Measurements from ENCODE around the gene U2AF1. TPM values are rescaled to one million over a fixed set of nuclear protein-coding genes. Genes with fewer than 3 reads are reported as not detected.
"Not testable (repeated sequence)": the region's sequence is repeated elsewhere in the genome, so short reads cannot be mapped to it uniquely, and the experiment has no call there.

Gene U2AF1
- total RNA-seq, 2 experiments from 2014 or later = 60.8 to 75.0 TPM

DNA sequence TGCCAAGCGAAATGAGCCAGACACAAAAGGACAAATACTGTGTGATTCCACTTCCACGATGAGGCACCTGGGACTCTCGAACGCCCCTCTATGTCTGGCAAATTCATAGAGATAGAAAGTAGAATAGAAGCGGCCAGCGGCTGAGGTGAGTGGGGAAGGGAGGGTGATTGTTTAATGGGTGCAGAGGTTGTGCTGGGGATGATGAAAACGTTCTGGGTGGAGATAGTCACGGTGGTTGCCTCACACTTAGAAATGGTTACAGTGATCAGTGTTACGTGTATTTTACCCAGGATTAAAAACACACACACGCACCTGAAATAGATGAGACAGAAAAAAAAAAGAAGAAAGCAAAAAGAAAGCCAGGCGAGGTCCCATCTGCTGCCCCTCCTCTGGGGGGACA, 34.6 kb downstream of the U2AF1 start:
- DNase-seq (ENCODE audit: low spot score); H3K9me3 ChIP-seq (ENCODE audit: low read length); H3K4me2 ChIP-seq (ENCODE audit: low read length); H4K20me1 ChIP-seq (ENCODE audit: insufficient read depth, low read length); POLR2A ChIA-PET; H3K4me3 ChIP-seq (ENCODE audit: low read depth, low read length, poor library complexity, severe bottlenecking); H2AFZ ChIP-seq (ENCODE audit: low read length); H3K79me2 ChIP-seq (ENCODE audit: insufficient read depth, low read depth, low read length); intact Hi-C loops (cut with micrococcal nuclease; ENCODE audit: unreplicated experiment); H3K9me2 ChIP-seq (ENCODE audit: insufficient read depth, low read length); H3K27ac ChIP-seq (ENCODE audit: low read depth, low read length, poor library complexity, severe bottlenecking); CTCF ChIA-PET (ENCODE audit: unreplicated experiment); H3K4me1 ChIP-seq (ENCODE audit: insufficient read depth, low read length, poor library complexity, severe bottlenecking); H3K36me3 ChIP-seq (ENCODE audit: insufficient read depth, low read length): not testable (repeated sequence)
- BruUV-seq (replicated peaks) = TSS peak; percentile 48

- BruUV-seq (replicated peaks); H3K36me3 ChIP-seq (ENCODE audit: insufficient read depth, low read length); H3K27ac ChIP-seq (ENCODE audit: low read depth, low read length, poor library complexity, severe bottlenecking); DNase-seq (ENCODE audit: low spot score); H3K4me2 ChIP-seq (ENCODE audit: low read length); intact Hi-C loops (cut with micrococcal nuclease; ENCODE audit: unreplicated experiment); H3K4me3 ChIP-seq (ENCODE audit: low read depth, low read length, poor library complexity, severe bottlenecking); H2AFZ ChIP-seq (ENCODE audit: low read length); H4K20me1 ChIP-seq (ENCODE audit: insufficient read depth, low read length); H3K4me1 ChIP-seq (ENCODE audit: insufficient read depth, low read length, poor library complexity, severe bottlenecking); H3K79me2 ChIP-seq (ENCODE audit: insufficient read depth, low read depth, low read length); POLR2A ChIA-PET; H3K9me3 ChIP-seq (ENCODE audit: low read length); H3K9me2 ChIP-seq (ENCODE audit: insufficient read depth, low read length); CTCF ChIA-PET (ENCODE audit: unreplicated experiment): not testable (repeated sequence)
Observed at GRCh38 chr21:43069682-43070081, 37.7 kb downstream of the U2AF1 start.

GRCh38 chr21:43068065-43068464, 39.3 kb downstream of the U2AF1 start:
- POLR2A ChIA-PET = not testable (repeated sequence)
- TSS peak; percentile 69 for BruUV-seq (replicated peaks)

GRCh38 chr21:43066690-43067089, 40.7 kb downstream of the U2AF1 start:
- POLR2A ChIA-PET; BruUV-seq (replicated peaks): not testable (repeated sequence)

More at GRCh38 chr21:43068065-43068464, 39.3 kb downstream of the U2AF1 start:
- H3K4me1 ChIP-seq (ENCODE audit: insufficient read depth, low read length, poor library complexity, severe bottlenecking); intact Hi-C loops (cut with micrococcal nuclease; ENCODE audit: unreplicated experiment); CTCF ChIA-PET (ENCODE audit: unreplicated experiment); H3K4me2 ChIP-seq (ENCODE audit: low read length); H3K27ac ChIP-seq (ENCODE audit: low read depth, low read length, poor library complexity, severe bottlenecking); H3K9me3 ChIP-seq (ENCODE audit: low read length); H3K9me2 ChIP-seq (ENCODE audit: insufficient read depth, low read length); H3K4me3 ChIP-seq (ENCODE audit: low read depth, low read length, poor library complexity, severe bottlenecking); H3K36me3 ChIP-seq (ENCODE audit: insufficient read depth, low read length); H4K20me1 ChIP-seq (ENCODE audit: insufficient read depth, low read length); DNase-seq (ENCODE audit: low spot score); H2AFZ ChIP-seq (ENCODE audit: low read length); H3K79me2 ChIP-seq (ENCODE audit: insufficient read depth, low read depth, low read length): not testable (repeated sequence)

DNA sequence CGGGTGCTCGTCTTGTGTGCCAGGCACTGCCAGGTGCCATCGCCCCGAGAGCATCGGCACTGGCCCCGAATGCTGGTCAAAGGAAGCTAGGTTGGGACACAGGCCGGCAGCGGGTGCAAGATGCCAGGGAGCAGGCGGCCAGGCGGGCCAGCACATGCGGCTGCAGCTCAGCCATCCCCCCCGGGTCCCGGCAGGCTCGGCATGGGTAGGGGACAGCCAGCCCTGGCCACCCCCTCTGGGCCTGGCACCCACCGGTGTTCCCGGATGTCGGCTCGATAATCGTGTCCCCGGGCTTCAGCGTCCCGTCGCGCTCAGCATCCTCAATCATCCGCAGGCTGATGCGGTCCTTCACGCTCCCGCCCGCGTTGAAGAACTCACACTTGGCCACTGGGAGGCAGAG, 41.4 kb downstream of the U2AF1 start:
- intact Hi-C loops (cut with micrococcal nuclease; ENCODE audit: unreplicated experiment); BruUV-seq (replicated peaks): not testable (repeated sequence)

More at GRCh38 chr21:43066690-43067089, 40.7 kb downstream of the U2AF1 start:
- intact Hi-C loops (cut with micrococcal nuclease; ENCODE audit: unreplicated experiment); H3K4me3 ChIP-seq (ENCODE audit: low read depth, low read length, poor library complexity, severe bottlenecking); H3K36me3 ChIP-seq (ENCODE audit: insufficient read depth, low read length); H3K9me3 ChIP-seq (ENCODE audit: low read length); H3K27ac ChIP-seq (ENCODE audit: low read depth, low read length, poor library complexity, severe bottlenecking); DNase-seq (ENCODE audit: low spot score); H3K4me1 ChIP-seq (ENCODE audit: insufficient read depth, low read length, poor library complexity, severe bottlenecking); H2AFZ ChIP-seq (ENCODE audit: low read length); H3K79me2 ChIP-seq (ENCODE audit: insufficient read depth, low read depth, low read length); CTCF ChIA-PET (ENCODE audit: unreplicated experiment); H3K9me2 ChIP-seq (ENCODE audit: insufficient read depth, low read length); H3K4me2 ChIP-seq (ENCODE audit: low read length); H4K20me1 ChIP-seq (ENCODE audit: insufficient read depth, low read length): not testable (repeated sequence)

GRCh38 chr21:43064265-43064917, 43.0 kb downstream of the U2AF1 start:
- H3K4me2 ChIP-seq (ENCODE audit: low read length); intact Hi-C loops (cut with micrococcal nuclease; ENCODE audit: unreplicated experiment); H3K27ac ChIP-seq (ENCODE audit: low read depth, low read length, poor library complexity, severe bottlenecking); DNase-seq (ENCODE audit: low spot score); POLR2A ChIA-PET; H3K4me1 ChIP-seq (ENCODE audit: insufficient read depth, low read length, poor library complexity, severe bottlenecking); H4K20me1 ChIP-seq (ENCODE audit: insufficient read depth, low read length); H3K36me3 ChIP-seq (ENCODE audit: insufficient read depth, low read length); BruUV-seq (replicated peaks); H3K79me2 ChIP-seq (ENCODE audit: insufficient read depth, low read depth, low read length); H2AFZ ChIP-seq (ENCODE audit: low read length); CTCF ChIA-PET (ENCODE audit: unreplicated experiment); H3K9me3 ChIP-seq (ENCODE audit: low read length); H3K4me3 ChIP-seq (ENCODE audit: low read depth, low read length, poor library complexity, severe bottlenecking); H3K9me2 ChIP-seq (ENCODE audit: insufficient read depth, low read length): not testable (repeated sequence)

More for the DNA sequence above, 41.4 kb downstream of the U2AF1 start:
- H2AFZ ChIP-seq (ENCODE audit: low read length); H3K4me3 ChIP-seq (ENCODE audit: low read depth, low read length, poor library complexity, severe bottlenecking); H4K20me1 ChIP-seq (ENCODE audit: insufficient read depth, low read length); H3K4me2 ChIP-seq (ENCODE audit: low read length); H3K4me1 ChIP-seq (ENCODE audit: insufficient read depth, low read length, poor library complexity, severe bottlenecking); H3K9me2 ChIP-seq (ENCODE audit: insufficient read depth, low read length); H3K79me2 ChIP-seq (ENCODE audit: insufficient read depth, low read depth, low read length); POLR2A ChIA-PET; H3K36me3 ChIP-seq (ENCODE audit: insufficient read depth, low read length); H3K9me3 ChIP-seq (ENCODE audit: low read length); H3K27ac ChIP-seq (ENCODE audit: low read depth, low read length, poor library complexity, severe bottlenecking); DNase-seq (ENCODE audit: low spot score); CTCF ChIA-PET (ENCODE audit: unreplicated experiment): not testable (repeated sequence)
